MG63 (cell line): ENCODE measurements around the gene MYH7B. TPM values are rescaled to one million over a fixed set of nuclear protein-coding genes. Genes with fewer than 3 reads are reported as not detected.

Experiments used
- DNase-seq: peaks from one replicate; pipeline ENCODE4 v3.0.0-alpha.2; 2020
- H3K27me3 ChIP-seq: fragments of 250-450 bp; sonication (Bioruptor Pico); 2 replicates; pipeline ENCODE4 v1.5.1; 2020; ENCODE audit warnings: mild to moderate bottlenecking, moderate library complexity
- H3K36me3 ChIP-seq: fragments of 250-450 bp; sonication (Bioruptor Pico); 2 replicates; pipeline ENCODE4 v1.5.1; 2020; ENCODE audit warnings: mild to moderate bottlenecking, moderate library complexity
- H3K4me3 ChIP-seq: fragments of 250-450 bp; sonication (Bioruptor Pico); 2 replicates; pipeline ENCODE4 v1.5.1; 2020; ENCODE audit warnings: mild to moderate bottlenecking, moderate library complexity
- H3K9me3 ChIP-seq: fragments of 250-450 bp; sonication (Bioruptor Pico); 2 replicates; pipeline ENCODE4 v1.5.1; 2020; ENCODE audit warnings: mild to moderate bottlenecking, moderate library complexity
- total RNA-seq: library from RNA; depleted of rRNA; stranded (reverse); fragments of >200 nt; shearing (Covaris generic); gene quantifications from 2 replicates; pipeline ENCODE4 v1.2.3, GENCODE V29; 2014; ENCODE audit warnings: low replicate concordance

MYH7B gene
- total RNA-seq, 1 experiment from 2014 or later: not detected

DNA sequence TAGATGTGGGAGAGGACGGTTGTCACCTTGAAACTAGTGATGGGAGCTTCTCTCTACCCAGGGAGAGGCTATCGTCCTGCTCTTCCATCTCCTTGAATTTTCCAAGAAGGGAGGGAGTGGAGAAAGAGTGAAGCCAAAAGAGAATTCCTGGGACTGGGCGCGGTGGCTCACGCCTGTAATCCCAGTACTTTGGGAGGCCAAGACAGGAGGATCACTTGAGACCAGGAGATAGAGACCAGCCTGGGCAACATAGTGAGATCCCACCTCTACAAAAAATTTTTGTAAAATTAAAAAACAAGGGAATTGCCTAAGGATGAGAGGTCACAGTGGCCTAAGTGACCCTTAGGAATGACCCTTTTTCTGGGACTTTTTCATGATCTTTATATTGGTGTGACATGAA lies 8.8 kb downstream of the MYH7B start:
- no peaks in the 10 kb centered on the region for H3K9me3 ChIP-seq
- H3K4me3 ChIP-seq: no peak overlapping the region
- no peaks in the 10 kb centered on the region for H3K36me3 ChIP-seq
- no peaks in the 10 kb centered on the region for H3K27me3 ChIP-seq
- no peak for DNase-seq

DNA sequence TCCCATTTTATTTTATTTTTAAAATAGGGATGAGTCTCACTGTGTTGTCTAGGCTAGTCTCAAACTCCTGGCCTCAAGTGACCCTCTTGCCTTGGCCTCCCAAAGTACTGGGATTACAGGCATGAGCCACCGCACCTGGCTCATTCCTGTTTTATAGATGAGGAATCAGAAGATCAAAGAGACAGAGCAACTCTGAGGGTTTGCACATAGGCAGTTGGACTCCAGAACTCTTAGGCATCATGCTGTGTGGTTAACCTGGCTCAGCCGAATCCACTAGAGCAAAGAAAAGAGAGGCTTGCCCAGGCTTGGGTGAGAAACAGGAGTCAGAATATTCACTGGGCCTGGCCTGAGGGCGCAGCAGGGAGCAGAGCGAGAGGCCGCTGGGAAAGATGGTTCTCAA lies 9.4 kb downstream of the MYH7B start:
- Histone ChIP-seq H3K36me3 (no peaks in the 10 kb centered on the region), H3K27me3 (no peaks in the 10 kb centered on the region), H3K4me3 (no peak overlapping the region), H3K9me3 (no peaks in the 10 kb centered on the region)
- no peak for DNase-seq

DNA sequence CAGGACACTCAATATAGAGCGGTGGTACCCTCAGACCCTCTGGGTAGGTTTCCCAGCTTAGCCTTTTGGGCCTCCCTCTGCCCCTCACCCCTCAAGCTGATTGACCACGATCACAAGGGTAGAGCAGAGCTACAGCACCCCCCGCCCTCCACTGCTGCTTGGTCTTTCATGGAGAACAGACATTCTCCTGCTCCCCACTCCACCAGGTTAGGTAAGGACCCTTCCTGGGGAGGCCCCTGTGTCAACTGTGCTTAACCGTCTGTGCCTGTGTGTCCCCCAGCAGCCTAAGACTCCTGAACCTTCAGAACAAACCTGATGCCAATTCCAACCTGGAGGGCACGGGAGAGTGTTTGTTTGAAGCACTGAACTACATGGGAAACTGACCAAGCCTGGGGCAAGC lies 11.8 kb downstream of the MYH7B start:
- no peak for DNase-seq
- no peaks in the 10 kb centered on the region for H3K27me3 ChIP-seq
- no peaks in the 10 kb centered on the region for H3K9me3 ChIP-seq
- H3K4me3 ChIP-seq: no peak overlapping the region
- H3K36me3 ChIP-seq: no peaks in the 10 kb centered on the region

DNA sequence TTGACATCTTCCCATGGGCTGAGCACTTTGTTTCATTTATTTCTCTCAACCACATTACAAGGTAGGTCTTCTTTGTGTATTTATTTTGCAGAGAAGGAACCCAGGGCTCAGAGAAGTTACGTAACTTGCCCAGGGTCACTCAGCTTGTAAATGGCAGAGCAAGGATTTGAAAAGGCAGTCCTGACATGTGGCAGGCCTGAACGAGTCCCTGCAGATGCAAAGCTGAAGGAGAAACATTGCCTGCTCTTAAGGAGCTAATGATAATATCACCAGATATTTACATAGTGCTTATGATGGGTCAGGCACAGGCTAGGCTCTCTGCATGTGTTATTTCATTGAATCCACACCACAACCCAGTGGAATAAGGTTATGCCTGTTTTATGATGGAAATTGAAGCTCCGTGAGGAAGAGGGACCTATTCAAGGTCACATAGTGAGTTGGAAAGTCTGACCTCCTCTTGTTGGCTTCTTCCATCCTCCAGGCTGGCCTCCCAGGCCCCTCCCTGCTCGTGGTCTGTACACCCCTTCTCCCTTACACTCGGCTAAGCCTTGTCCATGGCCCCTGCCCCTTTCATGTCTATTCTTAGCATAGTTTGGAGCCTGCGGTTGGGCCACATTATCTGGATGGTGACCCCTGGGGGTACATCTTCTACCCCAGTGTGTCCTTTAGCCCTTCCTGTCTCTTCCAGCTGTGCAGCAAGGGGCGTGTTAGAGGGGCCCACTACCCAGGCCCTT lies 12.5 kb downstream of the MYH7B start:
- Histone ChIP-seq H3K27me3 (no peaks in the 10 kb centered on the region; the same call in 1 of the 2 replicates), H3K36me3 (no peaks in the 10 kb centered on the region), H3K9me3 (no peaks in the 10 kb centered on the region), H3K4me3 (no peak overlapping the region)
- no peak for DNase-seq

DNA sequence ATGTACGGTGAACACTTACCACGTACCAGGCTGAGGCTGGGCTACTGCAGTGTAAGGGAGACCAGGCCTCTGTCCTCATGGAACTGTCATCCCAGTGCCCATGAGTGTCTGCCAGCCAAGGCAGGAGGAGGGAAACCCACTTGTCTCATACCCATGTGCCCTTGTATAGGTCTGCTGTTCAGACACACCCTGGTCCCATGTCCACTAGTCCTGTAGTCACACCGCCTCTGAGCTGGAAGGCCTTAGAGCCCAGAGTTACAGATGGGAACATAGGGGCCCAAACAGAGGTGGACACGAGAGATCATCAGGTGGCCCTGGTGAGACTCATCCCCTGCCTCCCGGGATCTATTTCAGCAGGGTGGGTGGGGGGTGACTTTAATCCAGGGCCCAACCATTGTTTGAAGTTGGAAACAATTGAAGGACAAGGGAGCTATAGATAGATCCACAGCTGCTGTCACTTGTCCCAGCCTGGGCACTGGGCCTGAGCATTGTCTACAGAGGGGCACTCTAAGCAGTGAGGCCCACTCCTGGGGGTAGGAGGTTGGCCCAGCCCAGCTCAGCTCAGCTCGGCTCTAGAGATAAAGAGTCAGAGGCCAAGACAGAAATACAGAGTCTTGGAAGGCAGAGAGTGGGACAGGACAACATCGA lies 14.6 kb downstream of the MYH7B start:
- H3K36me3 ChIP-seq: no peaks in the 10 kb centered on the region
- H3K27me3 ChIP-seq: peaks cover 9% of the 10 kb centered on the region
- no peak overlapping the region for H3K4me3 ChIP-seq
- no peak for DNase-seq
- H3K9me3 ChIP-seq: no peaks in the 10 kb centered on the region

DNA sequence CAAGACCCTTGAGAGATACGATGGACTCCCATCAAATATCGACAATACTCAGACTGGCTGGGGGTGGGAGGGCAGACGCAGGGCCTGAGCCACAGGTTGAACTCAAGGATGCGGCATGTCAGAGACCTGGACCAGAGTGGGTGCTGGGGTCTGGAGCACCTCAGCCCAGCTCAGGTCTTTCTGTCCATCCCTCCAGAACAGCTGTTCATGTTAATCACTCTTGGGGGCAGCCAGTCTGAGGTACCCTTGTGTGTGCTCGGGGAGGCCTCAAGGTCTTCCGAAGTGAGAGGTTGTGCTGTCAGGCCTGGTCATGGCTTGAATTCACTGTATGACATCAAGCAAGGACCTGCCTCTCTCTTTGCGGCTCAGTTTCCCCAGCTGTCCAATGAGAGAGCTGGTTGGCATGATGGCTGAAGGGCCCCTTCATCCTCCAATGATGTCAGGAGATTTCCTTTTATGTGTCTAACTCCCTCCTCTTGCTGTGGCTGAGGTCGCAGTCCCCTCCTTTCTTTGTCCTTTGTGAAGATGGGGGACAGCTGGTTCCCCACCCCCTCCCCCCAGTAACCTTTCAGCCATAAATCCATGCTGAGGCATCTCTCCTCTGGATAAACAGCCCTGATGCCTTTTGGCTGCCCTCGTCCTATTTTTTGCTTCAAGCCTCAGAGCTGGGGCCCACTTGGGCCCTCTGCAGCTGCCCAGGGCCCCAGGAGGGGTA lies 15.3 kb downstream of the MYH7B start:
- Histone ChIP-seq H3K36me3 (no peaks in the 10 kb centered on the region), H3K27me3 (peaks cover 11% of the 10 kb centered on the region), H3K4me3 (no peak overlapping the region), H3K9me3 (no peaks in the 10 kb centered on the region)
- no peak for DNase-seq

DNA sequence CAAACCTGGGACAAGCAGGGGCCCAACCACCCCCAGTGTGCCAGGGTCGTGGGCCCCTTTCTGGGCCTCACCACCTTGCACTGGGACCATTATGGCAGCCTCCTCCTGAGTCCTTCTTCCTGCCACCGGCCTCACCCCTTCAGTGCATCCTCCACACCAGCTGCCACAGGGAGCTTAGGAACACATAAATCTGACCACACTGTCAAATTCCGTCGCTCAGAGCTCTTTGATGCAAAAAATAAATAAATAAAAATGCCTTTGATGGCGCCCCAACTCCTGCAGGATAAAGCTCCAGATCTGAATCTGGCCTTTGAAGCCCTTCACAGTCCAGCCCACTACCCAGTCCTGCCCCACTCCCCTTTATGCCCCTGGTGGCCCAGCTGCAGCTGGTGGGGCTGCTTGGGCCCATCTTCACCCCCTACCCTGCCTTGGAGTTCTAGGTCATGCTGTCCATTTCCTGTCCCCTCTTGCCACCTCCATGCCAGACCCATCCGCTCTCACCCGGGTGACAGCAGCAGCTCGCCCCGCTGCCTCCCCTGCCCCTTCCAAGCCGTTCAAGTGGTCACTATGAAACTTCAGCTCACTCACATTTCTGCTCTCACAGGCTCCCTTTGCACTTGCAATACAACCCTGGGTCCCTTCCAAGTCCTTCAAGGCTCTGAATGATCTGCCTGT lies 16.0 kb downstream of the MYH7B start:
- Histone ChIP-seq H3K4me3 (no peak overlapping the region), H3K27me3 (peaks cover 11% of the 10 kb centered on the region), H3K9me3 (no peaks in the 10 kb centered on the region), H3K36me3 (no peaks in the 10 kb centered on the region)
- no peak for DNase-seq

DNA sequence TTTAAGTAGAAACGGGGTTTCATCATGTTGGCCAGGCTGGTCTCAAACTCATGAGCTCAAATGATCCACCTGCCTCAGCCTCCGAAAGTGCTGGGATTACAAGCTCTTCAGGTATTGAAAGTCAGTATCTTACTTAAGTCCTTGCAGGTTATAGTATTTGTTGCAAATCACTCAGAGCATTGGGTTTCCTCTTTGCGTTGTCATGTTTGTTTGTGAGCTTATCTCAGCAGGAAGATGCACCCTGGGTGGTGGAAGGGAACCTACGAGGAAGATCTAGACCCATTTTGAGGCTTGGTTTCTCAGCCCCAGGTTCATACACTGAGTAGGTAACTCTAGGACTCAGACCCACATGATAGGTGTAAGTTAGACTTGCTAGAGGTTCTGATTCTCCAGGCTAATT lies 18.6 kb downstream of the MYH7B start:
- no peak for DNase-seq
- no peak overlapping the region for H3K4me3 ChIP-seq
- no peaks in the 10 kb centered on the region for H3K36me3 ChIP-seq
- H3K27me3 ChIP-seq: peaks cover 11% of the 10 kb centered on the region
- H3K9me3 ChIP-seq: no peaks in the 10 kb centered on the region

DNA sequence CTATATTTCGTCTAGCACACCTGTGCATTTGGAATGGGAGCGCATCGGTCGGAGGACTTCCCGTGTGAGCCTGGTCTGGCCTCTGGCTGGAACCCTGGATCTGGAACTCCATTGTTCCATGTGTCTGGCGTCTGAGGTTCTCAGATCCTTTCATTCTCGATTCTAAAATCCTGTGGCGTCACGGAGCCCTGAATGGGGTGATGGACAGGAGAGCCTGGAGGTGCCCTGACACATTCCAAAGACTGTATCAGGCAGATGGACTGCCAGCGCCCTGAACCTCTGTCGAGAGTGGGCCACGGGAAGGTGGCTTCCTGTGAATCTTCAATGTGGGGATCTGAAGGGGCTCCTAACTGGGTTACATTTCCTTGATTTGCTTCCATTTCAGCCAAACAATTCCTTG lies 20.6 kb downstream of the MYH7B start:
- no peak for DNase-seq
- Histone ChIP-seq H3K4me3 (no peak overlapping the region), H3K27me3 (peaks cover 11% of the 10 kb centered on the region), H3K9me3 (no peaks in the 10 kb centered on the region), H3K36me3 (no peaks in the 10 kb centered on the region)

DNA sequence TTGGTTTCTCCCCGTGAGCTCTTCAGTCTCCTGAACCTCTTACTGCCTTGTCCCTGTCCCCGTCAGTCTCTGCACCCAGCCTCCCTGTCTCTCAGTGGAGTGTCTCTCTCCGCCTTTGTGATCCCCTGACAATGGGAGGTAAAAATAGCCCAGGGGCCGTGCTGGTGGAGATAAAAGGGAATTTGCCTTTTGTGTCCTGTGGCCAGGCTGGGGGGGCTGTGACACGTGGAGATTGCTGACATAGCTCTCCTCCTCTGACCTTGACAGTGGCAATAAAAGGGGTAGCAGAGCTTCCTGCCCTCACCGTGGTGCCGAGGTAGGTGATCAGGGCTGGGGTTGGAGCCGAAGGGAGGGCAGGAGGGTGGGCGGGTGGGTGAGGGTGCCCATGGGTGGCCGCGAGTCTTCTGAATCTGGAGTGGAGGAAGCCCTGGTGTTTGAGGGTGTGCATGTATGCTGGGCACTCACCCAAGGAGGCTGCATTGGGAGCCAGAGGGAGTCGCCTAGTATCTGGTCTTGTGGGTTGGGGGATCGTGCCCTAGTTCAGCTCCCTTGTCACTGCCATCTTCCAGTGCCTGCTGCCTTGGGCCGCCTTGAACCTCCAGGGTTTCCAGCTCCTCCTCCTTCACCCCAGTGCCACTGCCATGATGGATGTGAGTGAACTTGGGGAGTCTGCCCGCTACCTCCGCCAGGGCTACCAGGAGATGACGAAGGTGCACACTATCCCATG lies 21.9 kb downstream of the MYH7B start:
- Histone ChIP-seq H3K27me3 (peaks cover 11% of the 10 kb centered on the region), H3K36me3 (no peaks in the 10 kb centered on the region), H3K9me3 (no peaks in the 10 kb centered on the region), H3K4me3 (no peak overlapping the region)
- no peak for DNase-seq

DNA sequence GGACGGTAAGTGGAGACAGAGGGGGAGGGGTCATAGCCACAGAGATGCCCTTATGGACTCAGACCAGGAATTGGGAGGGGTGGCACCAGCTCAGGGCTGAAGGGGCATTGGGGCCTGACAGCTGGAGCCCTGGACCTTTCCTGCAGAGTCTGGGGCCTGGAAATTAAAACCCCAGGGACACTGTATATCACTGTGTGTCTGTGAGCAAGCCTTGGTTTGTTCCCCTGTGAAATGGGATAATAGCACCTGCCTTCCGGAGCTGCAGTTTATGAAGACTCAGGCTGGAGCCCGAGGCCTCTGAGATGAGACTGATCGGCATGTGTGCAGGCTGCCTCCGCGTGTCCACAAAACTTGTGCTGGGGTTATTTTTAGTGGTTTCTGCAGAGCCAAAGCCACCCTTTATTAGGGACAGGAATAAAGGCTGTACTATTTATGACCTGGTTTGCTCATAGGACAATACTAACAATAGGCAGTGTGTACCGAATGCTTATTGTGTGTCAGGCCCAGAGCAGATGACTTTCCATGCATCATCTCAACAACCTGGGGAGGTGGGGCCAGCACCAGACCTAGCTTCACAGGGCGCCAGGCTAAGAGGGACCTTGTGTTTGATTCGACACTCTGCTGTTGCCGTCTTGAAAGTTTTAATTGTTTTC lies 22.6 kb downstream of the MYH7B start:
- Histone ChIP-seq H3K9me3 (no peaks in the 10 kb centered on the region), H3K36me3 (no peaks in the 10 kb centered on the region), H3K27me3 (peaks cover 11% of the 10 kb centered on the region), H3K4me3 (no peak overlapping the region)
- no peak for DNase-seq

DNA sequence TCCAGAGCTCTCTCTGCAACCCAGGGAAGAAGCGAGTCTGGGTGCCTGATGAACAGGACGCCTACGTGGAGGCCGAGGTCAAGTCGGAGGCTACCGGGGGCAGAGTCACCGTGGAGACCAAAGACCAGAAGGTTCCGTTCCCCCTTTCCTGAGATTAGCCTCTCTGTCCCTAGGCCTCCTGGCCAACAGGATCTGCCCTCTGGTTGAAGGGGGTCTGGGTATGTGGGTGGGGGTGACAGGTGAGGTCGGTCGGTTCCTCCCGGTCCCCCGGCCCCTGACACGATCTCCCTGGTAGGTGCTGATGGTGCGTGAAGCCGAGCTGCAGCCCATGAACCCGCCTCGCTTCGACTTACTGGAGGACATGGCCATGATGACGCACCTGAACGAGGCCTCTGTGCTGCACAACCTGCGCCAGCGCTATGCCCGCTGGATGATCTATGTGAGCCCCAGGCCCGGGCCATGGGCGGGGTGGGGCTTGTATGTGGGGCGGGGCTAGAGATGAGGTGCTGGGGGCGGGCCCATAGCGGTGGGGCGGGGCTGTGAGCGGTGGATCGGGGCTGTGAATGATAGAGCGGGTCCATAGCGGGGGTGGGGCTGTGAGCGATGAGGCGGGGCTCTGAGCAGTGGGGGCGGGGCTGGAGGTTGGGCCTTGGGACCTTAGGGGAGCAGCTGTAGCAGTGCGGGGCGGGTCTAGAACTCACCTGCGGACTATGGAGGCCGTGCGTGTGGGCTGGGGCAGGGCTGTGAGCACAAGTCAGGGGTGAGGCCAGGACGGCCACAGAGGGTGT lies 23.9 kb downstream of the MYH7B start:
- Histone ChIP-seq H3K9me3 (no peaks in the 10 kb centered on the region), H3K36me3 (no peaks in the 10 kb centered on the region), H3K4me3 (no peak overlapping the region), H3K27me3 (peaks cover 7% of the 10 kb centered on the region)
- no peak for DNase-seq

DNA sequence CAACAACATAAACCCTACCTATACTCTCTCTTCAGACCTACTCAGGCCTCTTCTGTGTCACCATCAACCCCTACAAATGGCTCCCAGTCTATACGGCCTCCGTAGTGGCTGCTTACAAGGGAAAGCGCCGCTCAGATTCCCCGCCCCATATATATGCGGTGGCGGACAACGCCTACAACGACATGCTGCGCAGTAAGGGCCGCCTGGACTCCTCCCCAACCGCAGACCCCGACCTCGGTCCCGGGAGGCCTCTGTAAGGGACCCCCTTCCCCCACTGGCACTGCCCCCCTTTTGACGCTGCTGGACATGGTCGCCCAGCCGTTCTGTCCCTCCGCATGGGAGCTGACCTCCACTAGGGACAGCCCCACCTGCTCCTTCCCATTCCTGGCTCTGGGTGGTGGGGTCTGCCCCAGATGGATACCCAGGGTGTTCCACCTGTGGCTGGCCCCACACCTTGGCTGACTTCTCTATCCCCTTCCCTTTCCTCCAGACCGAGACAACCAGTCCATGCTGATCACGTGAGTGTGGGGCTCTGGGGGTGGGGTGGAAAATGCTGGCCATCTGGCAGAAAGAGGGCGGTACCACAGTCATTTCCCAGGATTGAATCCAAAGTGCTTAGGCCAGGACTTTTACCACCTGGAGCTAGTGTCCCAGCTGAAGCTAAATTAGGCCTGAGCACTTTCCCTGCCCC lies 25.0 kb downstream of the MYH7B start:
- H3K36me3 ChIP-seq: no peaks in the 10 kb centered on the region
- no peaks in the 10 kb centered on the region; the same call in 1 of the 2 replicates for H3K27me3 ChIP-seq
- no peaks in the 10 kb centered on the region for H3K9me3 ChIP-seq
- no peak overlapping the region for H3K4me3 ChIP-seq
- no peak for DNase-seq

DNA sequence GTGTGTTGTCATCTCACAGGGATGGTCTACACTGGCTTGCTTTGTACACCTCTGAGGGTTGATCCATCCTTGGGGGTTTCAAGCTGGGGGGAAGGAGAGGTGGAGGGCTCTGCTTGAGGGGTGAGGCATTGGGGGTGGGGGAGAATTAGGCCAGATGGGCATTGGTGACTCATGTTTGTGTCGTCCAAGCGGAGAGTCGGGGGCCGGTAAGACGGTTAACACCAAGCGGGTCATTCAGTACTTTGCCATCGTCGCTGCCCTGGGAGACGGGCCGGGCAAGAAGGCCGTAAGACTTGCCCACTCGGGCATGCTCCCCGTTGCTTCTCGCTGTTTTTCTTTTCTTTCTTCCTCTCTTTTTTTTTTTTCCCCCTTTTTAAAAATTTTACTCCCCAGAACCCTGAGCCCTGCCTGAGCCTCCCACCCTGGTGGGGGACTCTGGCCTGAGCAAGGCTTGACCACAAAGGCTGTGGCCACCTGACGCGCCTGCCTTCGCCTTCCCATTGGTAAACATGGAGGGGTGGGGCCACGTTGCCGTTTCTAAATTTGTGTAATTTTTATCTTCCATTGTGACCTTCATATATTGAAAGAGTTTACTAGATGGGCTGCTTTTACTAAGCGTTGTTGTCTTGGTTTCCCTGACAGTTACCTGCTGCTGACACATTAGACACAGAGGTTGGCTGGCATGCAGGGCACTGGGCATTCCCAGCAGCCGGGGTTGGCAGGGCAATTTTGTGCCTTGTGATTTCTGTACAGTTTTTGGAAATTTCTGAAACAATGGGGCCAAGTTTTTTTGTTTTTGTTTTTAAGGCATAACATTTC lies 26.8 kb downstream of the MYH7B start:
- no peaks in the 10 kb centered on the region for H3K27me3 ChIP-seq
- H3K4me3 ChIP-seq: no peak overlapping the region
- H3K9me3 ChIP-seq: no peaks in the 10 kb centered on the region
- no peak for DNase-seq
- H3K36me3 ChIP-seq: no peaks in the 10 kb centered on the region
